Measurements from ENCODE around the gene CLMN.

The CLMN gene

DNA sequence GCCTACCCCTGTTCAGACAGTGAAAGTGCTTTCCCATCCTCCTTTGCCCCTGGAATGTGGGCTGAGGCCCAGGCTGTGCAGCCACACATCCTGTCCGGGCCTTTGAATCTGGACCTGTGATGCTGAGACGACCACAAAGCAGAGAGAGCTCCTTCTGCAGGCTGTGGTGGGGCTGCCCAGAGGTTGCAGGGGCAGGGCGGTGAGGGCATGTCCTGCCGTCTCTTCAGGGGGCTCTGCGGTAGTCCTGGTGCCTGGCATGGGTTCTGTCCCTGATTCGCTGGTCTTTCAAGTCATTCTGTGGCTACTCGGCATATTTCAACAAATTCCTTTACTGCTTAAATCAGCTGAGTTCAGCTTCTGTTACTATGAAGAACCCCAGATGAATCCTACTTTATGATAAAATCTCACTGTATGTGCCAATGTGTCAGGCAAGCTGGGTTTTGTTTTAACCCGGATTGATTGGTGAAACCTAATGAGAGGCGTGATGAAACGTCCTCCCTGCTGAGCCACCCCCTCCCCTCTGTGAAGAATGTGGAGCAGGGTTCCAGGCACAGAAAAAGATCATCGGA lies 99.0 kb downstream of the CLMN start:
- TF ChIP-seq, protein P1, sequence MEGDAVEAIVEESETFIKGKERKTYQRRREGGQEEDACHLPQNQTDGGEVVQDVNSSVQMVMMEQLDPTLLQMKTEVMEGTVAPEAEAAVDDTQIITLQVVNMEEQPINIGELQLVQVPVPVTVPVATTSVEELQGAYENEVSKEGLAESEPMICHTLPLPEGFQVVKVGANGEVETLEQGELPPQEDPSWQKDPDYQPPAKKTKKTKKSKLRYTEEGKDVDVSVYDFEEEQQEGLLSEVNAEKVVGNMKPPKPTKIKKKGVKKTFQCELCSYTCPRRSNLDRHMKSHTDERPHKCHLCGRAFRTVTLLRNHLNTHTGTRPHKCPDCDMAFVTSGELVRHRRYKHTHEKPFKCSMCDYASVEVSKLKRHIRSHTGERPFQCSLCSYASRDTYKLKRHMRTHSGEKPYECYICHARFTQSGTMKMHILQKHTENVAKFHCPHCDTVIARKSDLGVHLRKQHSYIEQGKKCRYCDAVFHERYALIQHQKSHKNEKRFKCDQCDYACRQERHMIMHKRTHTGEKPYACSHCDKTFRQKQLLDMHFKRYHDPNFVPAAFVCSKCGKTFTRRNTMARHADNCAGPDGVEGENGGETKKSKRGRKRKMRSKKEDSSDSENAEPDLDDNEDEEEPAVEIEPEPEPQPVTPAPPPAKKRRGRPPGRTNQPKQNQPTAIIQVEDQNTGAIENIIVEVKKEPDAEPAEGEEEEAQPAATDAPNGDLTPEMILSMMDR (IDR thresholded peaks at IDR 0.05), result no peak

GRCh38 chr14:95218472-95219193 lies 101.1 kb downstream of the CLMN start:
- TF ChIP-seq, protein P1 (IDR thresholded peaks at IDR 0.05), result no peak

DNA sequence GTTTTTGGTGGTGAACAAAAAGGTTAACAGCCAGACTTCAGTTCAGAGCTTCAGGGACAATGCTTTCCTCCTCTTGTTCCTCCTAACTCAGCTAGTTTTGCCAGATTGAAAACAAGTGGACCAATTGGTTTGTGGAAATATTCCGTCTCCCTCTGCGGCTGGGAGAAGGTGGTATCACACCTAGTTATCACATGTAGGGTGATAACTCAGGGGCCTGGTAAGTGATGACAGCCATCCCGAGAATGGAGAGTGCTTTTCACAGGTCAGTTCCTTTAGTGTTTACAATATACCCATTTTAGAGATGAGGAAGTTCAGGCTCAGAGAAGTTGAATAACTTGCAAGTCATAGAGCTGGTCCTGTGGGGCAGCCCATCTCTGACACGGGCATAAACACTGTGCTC lies 101.7 kb downstream of the CLMN start:
- TF ChIP-seq, protein P1 (IDR thresholded peaks at IDR 0.05), result no peak

DNA sequence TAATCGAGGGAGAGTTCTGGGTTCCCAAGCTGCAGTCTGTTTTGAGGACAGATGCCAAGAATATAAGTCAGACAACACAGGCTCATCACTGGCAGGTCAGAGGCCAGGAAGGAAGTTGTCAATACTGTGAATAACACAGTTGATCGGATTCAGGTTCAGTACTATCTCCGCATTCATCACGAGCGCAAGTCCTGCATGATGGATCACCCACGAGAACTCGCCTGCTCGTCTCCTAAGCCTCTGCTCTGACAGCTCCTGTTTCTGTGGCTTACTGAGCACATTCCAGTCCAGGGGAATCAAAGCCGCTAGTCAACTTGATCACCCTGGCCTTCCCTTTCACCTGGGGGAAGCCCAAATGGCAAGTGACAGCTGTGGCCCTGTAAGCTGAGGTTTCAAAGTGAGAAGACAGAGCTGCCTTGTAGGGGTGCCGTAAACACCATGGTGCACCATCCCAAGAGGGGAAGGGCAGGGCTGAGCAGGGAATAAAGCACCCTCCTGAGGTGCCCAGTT lies 102.3 kb downstream of the CLMN start:
- TF ChIP-seq, protein P1 (IDR thresholded peaks at IDR 0.05), result no peak

- TF ChIP-seq, protein P1 (IDR thresholded peaks at IDR 0.05), result no peak
Observed at GRCh38 chr14:95216008-95216407, 103.7 kb downstream of the CLMN start.

DNA sequence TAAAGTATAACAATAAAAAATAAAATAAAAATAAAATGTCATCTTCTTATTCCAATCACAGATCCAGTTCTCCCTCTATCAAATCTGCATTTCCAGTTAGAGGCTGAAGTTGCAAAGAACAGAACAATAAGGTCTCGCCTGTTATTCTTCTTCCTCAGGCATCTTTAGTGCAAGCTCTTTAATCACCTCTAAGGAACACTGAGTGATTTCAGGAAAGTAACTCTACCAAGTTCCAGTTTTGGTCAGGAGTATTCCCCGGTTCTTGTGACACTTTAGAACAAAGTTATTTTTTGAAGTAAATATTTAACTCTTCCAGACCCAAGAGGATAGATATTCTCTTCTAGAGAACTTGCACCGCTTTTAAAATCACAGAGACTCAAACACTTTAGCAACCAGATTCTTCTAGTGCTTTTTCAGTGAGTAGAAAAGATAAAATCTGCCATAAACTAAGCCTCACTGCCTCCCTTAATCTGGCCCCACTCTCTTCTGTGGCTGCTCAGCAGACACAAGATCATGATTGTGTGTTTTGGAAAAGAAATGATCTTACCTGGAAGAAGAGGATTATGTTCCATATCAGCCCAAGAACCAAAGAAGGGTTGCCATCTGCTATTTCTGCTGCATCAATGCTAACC lies 104.5 kb downstream of the CLMN start:
- TF ChIP-seq, protein P1 (IDR thresholded peaks at IDR 0.05), result no peak

GRCh38 chr14:95213774-95214173 lies 105.9 kb downstream of the CLMN start:
- TF ChIP-seq, protein P1 (IDR thresholded peaks at IDR 0.05), result no peak
